Activated CD8-positive, alpha-beta T cell treated with anti-CD3 and anti-CD28 coated beads for 36 hours (primary cell): ENCODE results near the gene ZNF605. TPM values are rescaled to one million over a fixed set of nuclear protein-coding genes. Genes with fewer than 3 reads are reported as not detected.
"Not testable (repeated sequence)": the region's sequence is repeated elsewhere in the genome, so short reads cannot be mapped to it uniquely, and the experiment has no call there.

Experiments used
- ATAC-seq: fragments of 200-7000 bp; cut with Tn5 transposase; one replicate; pipeline ENCODE4 v1.10.0; 2021; ENCODE audit warnings: mild to moderate bottlenecking, moderate library complexity
- CTCF ChIA-PET: fragments of 350-600 bp; sonication (Branson Sonifier 250); formaldehyde crosslinking; loops from one replicate; lab custom pipeline; 2021; ENCODE audit warnings: antibody characterized with exemption; lab: Charles Lee
- POLR2A ChIA-PET: fragments of 350-600 bp; sonication (Branson Sonifier 250); formaldehyde crosslinking; loops from one replicate; lab custom pipeline; 2021; ENCODE audit warnings: antibody characterized with exemption; lab: Charles Lee
- DNase-seq: peaks from one replicate; pipeline ENCODE4 v3.0.0-alpha.2; 2020
- H3K27ac Mint-ChIP-seq: one replicate; pipeline ENCODE4 v1.8.0; 2021; ENCODE audit warnings: mild to moderate bottlenecking, mixed read lengths
- H3K27me3 Mint-ChIP-seq: one replicate; pipeline ENCODE4 v1.8.0; 2021; ENCODE audit warnings: mixed read lengths
- H3K36me3 Mint-ChIP-seq: one replicate; pipeline ENCODE4 v1.8.0; 2021; ENCODE audit warnings: low read depth, mixed read lengths
- H3K4me1 Mint-ChIP-seq: one replicate; pipeline ENCODE4 v1.8.0; 2021; ENCODE audit warnings: low read depth, mixed read lengths
- H3K4me3 Mint-ChIP-seq: one replicate; pipeline ENCODE4 v1.8.0; 2021; ENCODE audit warnings: mild to moderate bottlenecking, moderate library complexity, mixed read lengths
- H3K9me3 Mint-ChIP-seq: one replicate; pipeline ENCODE4 v1.8.0; 2021; ENCODE audit warnings: mixed read lengths
- CTCF ChIP-seq: fragments of 200-600 bp; IDR thresholded peaks from one replicate; pipeline ENCODE4 v1.8.0; 2022; ENCODE audit warnings: antibody characterized with exemption, mild to moderate bottlenecking
- intact Hi-C: fragments of 100-400 bp; cut with micrococcal nuclease; formaldehyde crosslinking; loops from one replicate; pipeline ENCODE4 v1.10.0; 2022
- total RNA-seq, 2 experiments: library from RNA; stranded (reverse); gene quantifications; one replicate each; pipeline ENCODE4 v1.2.3, GENCODE V29; 2021

ZNF605 gene
- total RNA-seq, 2 experiments from 2014 or later: 6.4 to 6.8 TPM

DNA sequence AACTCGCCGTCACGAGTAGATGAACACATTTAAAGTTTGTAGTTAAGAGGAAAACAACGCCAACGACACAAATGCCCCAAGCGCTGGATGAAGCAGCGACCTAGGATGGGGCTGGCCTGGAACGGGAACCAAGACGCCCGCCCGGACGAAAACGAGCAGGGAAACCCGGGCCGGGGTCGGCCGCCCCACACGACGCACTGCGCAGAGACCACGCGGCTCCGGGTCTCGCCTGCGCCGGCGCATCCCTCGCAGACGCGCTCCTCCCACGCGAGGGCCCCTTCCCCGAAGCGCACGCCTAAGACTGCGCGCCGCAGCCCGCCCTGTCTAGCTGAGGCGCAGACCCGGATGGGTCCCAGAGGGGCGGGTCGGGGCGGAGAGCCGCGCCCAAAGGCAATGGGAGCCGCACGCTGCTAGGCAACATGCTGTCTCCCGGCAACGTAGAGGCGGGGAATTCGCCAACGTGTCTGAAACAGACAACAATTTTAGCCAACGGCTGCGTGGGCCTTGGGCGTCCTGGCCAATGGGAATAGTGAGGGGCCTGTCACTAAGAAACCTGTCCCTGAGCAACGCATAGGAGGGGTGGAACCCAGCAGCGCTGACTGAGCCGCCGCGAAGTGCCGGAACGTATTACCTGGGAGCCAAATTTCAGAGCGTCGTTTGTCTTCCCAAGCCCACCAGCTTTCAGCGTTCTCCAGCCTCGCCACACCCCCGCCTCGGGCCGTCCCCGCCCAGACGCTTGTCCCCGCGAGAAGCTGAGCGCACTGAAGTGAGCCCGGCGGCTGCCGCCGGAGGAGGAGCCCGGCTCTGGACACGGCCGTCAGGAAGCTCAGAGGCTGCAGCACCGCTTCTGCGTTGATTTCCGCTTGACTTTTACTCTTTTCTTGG is 47.7 kb downstream of the ZNF605 start:
- H3K4me1 Mint-ChIP-seq: peaks cover 13% of the 10 kb centered on the region
- POLR2A ChIA-PET: interaction anchor here (0.6 to 1.3 kb wide), 5 partner anchors 47 to 148 kb away, joined by 3 to 4 read pairs (median 3); partner anchors contain the start of gene ZNF26
- TF ChIP-seq CTCF: no peak
- H3K27me3 Mint-ChIP-seq: peaks cover 6% of the 10 kb centered on the region
- peaks cover 19% of the 10 kb centered on the region for H3K36me3 Mint-ChIP-seq
- ATAC-seq (peak; percentile 91), DNase-seq (peak; percentile 98)
- CTCF ChIA-PET: interaction anchor here (0.9 to 1.3 kb wide), 2 partner anchors 17 to 79 kb away, joined by 4 read pairs; no protein-coding TSS in a partner anchor
- intact Hi-C loops: loop anchor here (5.0 kb wide), 1 partner anchor 81 kb away; the partner anchor contains the start of gene GOLGA3
- peaks cover 16% of the 10 kb centered on the region for H3K9me3 Mint-ChIP-seq
- peak overlapping the region; percentile 86 for H3K27ac Mint-ChIP-seq
- peak overlapping the region; percentile 79 for H3K4me3 Mint-ChIP-seq

GRCh38 chr12:132907789-132908144 is 48.3 kb downstream of the ZNF605 start:
- Mint-ChIP-seq H3K9me3 (peaks cover 15% of the 10 kb centered on the region), H3K27ac (peak overlapping the region; percentile 31), H3K4me3 (peak overlapping the region; percentile 79), H3K36me3 (peaks cover 17% of the 10 kb centered on the region), H3K4me1 (peaks cover 13% of the 10 kb centered on the region)
- ATAC-seq, CTCF ChIA-PET, H3K27me3 Mint-ChIP-seq, POLR2A ChIA-PET, DNase-seq: not testable (repeated sequence)
- intact Hi-C loops: loop anchor here (5.0 kb wide), 1 partner anchor 80 kb away; the partner anchor contains the start of gene GOLGA3

DNA sequence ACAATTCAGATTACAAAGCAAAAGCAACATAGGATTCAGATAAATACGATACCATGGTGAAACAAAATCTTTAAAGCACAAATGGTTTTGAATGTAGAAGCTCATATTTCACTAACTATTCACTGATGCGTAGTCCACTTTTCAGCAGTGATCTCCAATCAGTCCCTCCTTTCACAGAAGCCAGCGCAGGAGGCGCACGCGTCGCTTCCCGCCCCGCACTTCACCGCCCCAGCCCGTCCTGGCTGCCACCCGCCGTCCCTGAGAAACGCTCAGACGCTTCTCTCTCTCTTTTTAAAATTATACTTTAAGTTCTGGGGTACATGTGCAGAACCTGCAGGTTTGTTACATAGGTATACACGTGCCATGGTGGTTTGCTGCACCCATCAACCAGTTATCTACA is 48.9 kb downstream of the ZNF605 start:
- peak overlapping the region; percentile 26 for H3K4me3 Mint-ChIP-seq
- peaks cover 6% of the 10 kb centered on the region for H3K27me3 Mint-ChIP-seq
- H3K9me3 Mint-ChIP-seq: peaks cover 13% of the 10 kb centered on the region
- POLR2A ChIA-PET: no interaction called here
- DNase-seq (no peak), ATAC-seq (no peak)
- CTCF ChIA-PET: interaction anchor here (1.6 to 2.1 kb wide), 3 partner anchors 97 to 173 kb away, joined by 3 to 6 read pairs (median 4); no protein-coding TSS in a partner anchor
- intact Hi-C loops: loop anchor here (5.0 kb wide), 1 partner anchor 80 kb away; the partner anchor contains the start of gene GOLGA3
- H3K4me1 Mint-ChIP-seq: peaks cover 13% of the 10 kb centered on the region
- no peak overlapping the region for H3K27ac Mint-ChIP-seq
- peaks cover 15% of the 10 kb centered on the region for H3K36me3 Mint-ChIP-seq
- TF ChIP-seq CTCF: no peak

GRCh38 chr12:132904718-132905328 is 51.3 kb downstream of the ZNF605 start:
- peak; percentile 93 for TF ChIP-seq CTCF
- Mint-ChIP-seq H3K36me3 (no peaks in the 10 kb centered on the region), H3K4me1 (peaks cover 13% of the 10 kb centered on the region), H3K4me3 (peak overlapping the region; percentile 55), H3K27ac (peak overlapping the region; percentile 66), H3K9me3 (no peaks in the 10 kb centered on the region), H3K27me3 (peaks cover 6% of the 10 kb centered on the region)
- CTCF ChIA-PET: interaction anchor here (0.7 to 2.8 kb wide), 25 partner anchors 11 to 194 kb away, joined by 3 to 25 read pairs (median 4); partner anchors contain the start of genes GOLGA3, ZNF26 and ZNF605
- ATAC-seq (peak; percentile 41), DNase-seq (peak; percentile 93)
- intact Hi-C loops: loop anchor here (5.0 kb wide), 1 partner anchor 78 kb away; the partner anchor contains the start of gene GOLGA3
- POLR2A ChIA-PET: no interaction called here

- ChIA-PET CTCF (no interaction called here), POLR2A (no interaction called here)
- Mint-ChIP-seq H3K4me3 (no peak overlapping the region), H3K4me1 (no peaks in the 10 kb centered on the region), H3K27me3 (no peaks in the 10 kb centered on the region), H3K9me3 (no peaks in the 10 kb centered on the region), H3K36me3 (no peaks in the 10 kb centered on the region), H3K27ac (no peak overlapping the region)
- no peak for DNase-seq
- intact Hi-C loops: no loop called here
- ATAC-seq: no peak
- no peak for TF ChIP-seq CTCF
Observed at GRCh38 chr12:132899033-132899432, 57.1 kb downstream of the ZNF605 start.
